Body of pancreas (tissue), 4 donors: ENCODE results near the gene SLC29A3.

Source experiments
- POLR2A ChIP-seq, 3 donors: fragments of 450-650 bp; IDR thresholded peaks; one replicate each; pipeline ENCODE4 v1.6.1; 2016; ENCODE audit warnings: antibody characterized with exemption in 3 of 3, mild to moderate bottlenecking in 2 of 3
- TF ChIP-seq, protein P1 (sequence below), 7 experiments: fragments of 450-650 bp in 4 of 7; fragments of 200-600 bp in 3 of 7; sonication (generic) in 3 of 7; IDR thresholded peaks; one replicate each; pipeline ENCODE4 v1.5.1; 2016 to 2019; ENCODE audit warnings: antibody characterized with exemption in 7 of 7

- TF ChIP-seq, protein P1, sequence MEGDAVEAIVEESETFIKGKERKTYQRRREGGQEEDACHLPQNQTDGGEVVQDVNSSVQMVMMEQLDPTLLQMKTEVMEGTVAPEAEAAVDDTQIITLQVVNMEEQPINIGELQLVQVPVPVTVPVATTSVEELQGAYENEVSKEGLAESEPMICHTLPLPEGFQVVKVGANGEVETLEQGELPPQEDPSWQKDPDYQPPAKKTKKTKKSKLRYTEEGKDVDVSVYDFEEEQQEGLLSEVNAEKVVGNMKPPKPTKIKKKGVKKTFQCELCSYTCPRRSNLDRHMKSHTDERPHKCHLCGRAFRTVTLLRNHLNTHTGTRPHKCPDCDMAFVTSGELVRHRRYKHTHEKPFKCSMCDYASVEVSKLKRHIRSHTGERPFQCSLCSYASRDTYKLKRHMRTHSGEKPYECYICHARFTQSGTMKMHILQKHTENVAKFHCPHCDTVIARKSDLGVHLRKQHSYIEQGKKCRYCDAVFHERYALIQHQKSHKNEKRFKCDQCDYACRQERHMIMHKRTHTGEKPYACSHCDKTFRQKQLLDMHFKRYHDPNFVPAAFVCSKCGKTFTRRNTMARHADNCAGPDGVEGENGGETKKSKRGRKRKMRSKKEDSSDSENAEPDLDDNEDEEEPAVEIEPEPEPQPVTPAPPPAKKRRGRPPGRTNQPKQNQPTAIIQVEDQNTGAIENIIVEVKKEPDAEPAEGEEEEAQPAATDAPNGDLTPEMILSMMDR (IDR thresholded peaks at IDR 0.05), result no peak
- TF ChIP-seq POLR2A (IDR thresholded peaks at IDR 0.05), result no peak
Measured at GRCh38 chr10:71330789-71331404, 11.8 kb downstream of the SLC29A3 start.
